Stimulated activated CD4-positive, alpha-beta T cell treated with anti-CD3 and anti-CD28 coated beads, TNF-alpha, amount 100 ng/mL, for 24 hours (primary cell): Measurements from ENCODE around the gene PRICKLE1.

ENCODE experiments used
- DNase-seq, 3 experiments: peaks; one replicate each; pipeline ENCODE4 v3.0.0-alpha.2; 2020; ENCODE audit warnings: low read depth in 3 of 3

Gene PRICKLE1

GRCh38 chr12:42492267-42492666 lies 97.3 kb downstream of the PRICKLE1 start:
- no peak for DNase-seq

GRCh38 chr12:42490261-42490842 lies 99.2 kb downstream of the PRICKLE1 start:
- no peak for DNase-seq

- DNase-seq, result no peak
These were observed 103.1 kb downstream of the PRICKLE1 start for GRCh38 chr12:42486407-42486806.

- DNase-seq, result no peak
These were observed 103.7 kb downstream of the PRICKLE1 start for GRCh38 chr12:42485823-42486222.

- DNase-seq, result no peak
These were observed 104.5 kb downstream of the PRICKLE1 start for GRCh38 chr12:42484996-42485395.

- peak in 1 of 3 experiments; percentile 1 for DNase-seq
These were observed 106.1 kb downstream of the PRICKLE1 start for GRCh38 chr12:42483521-42483790.

GRCh38 chr12:42482748-42483520 lies 106.6 kb downstream of the PRICKLE1 start:
- peak in 1 of 3 experiments; percentile 52 for DNase-seq

GRCh38 chr12:42482041-42482747 lies 107.4 kb downstream of the PRICKLE1 start:
- DNase-seq, result no peak

- no peak for DNase-seq
These were observed 108.2 kb downstream of the PRICKLE1 start for GRCh38 chr12:42481368-42481767.

- no peak for DNase-seq
These were observed 111.6 kb downstream of the PRICKLE1 start for GRCh38 chr12:42477941-42478340.

- DNase-seq, result no peak
These were observed 114.4 kb downstream of the PRICKLE1 start for GRCh38 chr12:42475106-42475505.

GRCh38 chr12:42474391-42474790 lies 115.2 kb downstream of the PRICKLE1 start:
- no peak for DNase-seq

- DNase-seq, result no peak
These were observed 116.0 kb downstream of the PRICKLE1 start for GRCh38 chr12:42473561-42473960.

GRCh38 chr12:42473130-42473529 lies 116.4 kb downstream of the PRICKLE1 start:
- DNase-seq, result no peak

- DNase-seq, result no peak
These were observed 117.2 kb downstream of the PRICKLE1 start for GRCh38 chr12:42472376-42472775.

GRCh38 chr12:42469355-42470175 lies 120.0 kb downstream of the PRICKLE1 start:
- no peak for DNase-seq

GRCh38 chr12:42468921-42469320 lies 120.6 kb downstream of the PRICKLE1 start:
- no peak for DNase-seq

- DNase-seq, result no peak
These were observed 121.2 kb downstream of the PRICKLE1 start for GRCh38 chr12:42468341-42468821.

- no peak for DNase-seq
These were observed 125.9 kb downstream of the PRICKLE1 start for GRCh38 chr12:42463671-42464070.

- no peak for DNase-seq
These were observed 127.1 kb downstream of the PRICKLE1 start for GRCh38 chr12:42462486-42462885.

GRCh38 chr12:42459336-42459847 lies 130.2 kb downstream of the PRICKLE1 start:
- no peak for DNase-seq

GRCh38 chr12:42458575-42458974 lies 131.0 kb downstream of the PRICKLE1 start:
- no peak for DNase-seq
